Activated T-helper 2 cell treated with anti-CD3 and anti-CD28 coated beads, Interferon-gamma antibody, Interleukin-2, Interleukin-4, amounts not matched to agents 10 μg/mL and 5 μg/mL and 100 μg/mL, durations not matched to agents 14 hours and 24 hours and 36 hours (primary cell): ENCODE data around the gene CD83. TPM values are rescaled to one million over a fixed set of nuclear protein-coding genes. Genes with fewer than 3 reads are reported as not detected.
"Not testable (repeated sequence)": the region's sequence is repeated elsewhere in the genome, so short reads cannot be mapped to it uniquely, and the experiment has no call there.

ENCODE experiments used
- DNase-seq: peaks from one replicate; pipeline ENCODE4 v3.0.0; 2021; ENCODE audit warnings: low spot score
- H3K27ac Mint-ChIP-seq: one replicate; pipeline ENCODE4 v1.8.0; 2021; ENCODE audit warnings: mixed read lengths
- H3K27me3 Mint-ChIP-seq: one replicate; pipeline ENCODE4 v1.8.0; 2021; ENCODE audit warnings: low read depth, mixed read lengths
- H3K36me3 Mint-ChIP-seq: one replicate; pipeline ENCODE4 v1.8.0; 2021; ENCODE audit warnings: low read depth, mixed read lengths
- H3K4me1 Mint-ChIP-seq: one replicate; pipeline ENCODE4 v1.8.0; 2021; ENCODE audit warnings: low read depth, mixed read lengths
- H3K4me3 Mint-ChIP-seq: one replicate; pipeline ENCODE4 v1.8.0; 2021; ENCODE audit warnings: low read depth, mild to moderate bottlenecking, moderate library complexity, mixed read lengths
- H3K9me3 Mint-ChIP-seq: one replicate; pipeline ENCODE4 v1.8.0; 2021; ENCODE audit warnings: mixed read lengths
- intact Hi-C: fragments of 100-400 bp; cut with micrococcal nuclease; formaldehyde crosslinking; loops from one replicate; pipeline ENCODE4 v1.15.1; 2023
- total RNA-seq: library from RNA; stranded (reverse); gene quantifications from 2 replicates; pipeline ENCODE4 v1.2.3, GENCODE V29; 2022

Gene CD83
- total RNA-seq, 1 donor from 2014 or later, result 145 TPM

GRCh38 chr6:14147891-14148290 lies 30.3 kb downstream of the CD83 start:
- no peaks in the 10 kb centered on the region for H3K36me3 Mint-ChIP-seq
- intact Hi-C loops, result no loop called here
- H3K27me3 Mint-ChIP-seq, result no peaks in the 10 kb centered on the region
- H3K4me1 Mint-ChIP-seq, result peaks cover 13% of the 10 kb centered on the region
- H3K27ac Mint-ChIP-seq, result no peak overlapping the region
- no peak overlapping the region for H3K4me3 Mint-ChIP-seq
- DNase-seq, result no peak
- no peaks in the 10 kb centered on the region for H3K9me3 Mint-ChIP-seq

- Mint-ChIP-seq H3K27me3 (peaks cover 3% of the 10 kb centered on the region), H3K4me1 (peaks cover 8% of the 10 kb centered on the region), H3K4me3 (no peak overlapping the region), H3K27ac (no peak overlapping the region), H3K36me3 (no peaks in the 10 kb centered on the region), H3K9me3 (no peaks in the 10 kb centered on the region)
- intact Hi-C loops, result no loop called here
- no peak for DNase-seq
These were observed 30.9 kb downstream of the CD83 start for GRCh38 chr6:14148471-14148870.

DNA sequence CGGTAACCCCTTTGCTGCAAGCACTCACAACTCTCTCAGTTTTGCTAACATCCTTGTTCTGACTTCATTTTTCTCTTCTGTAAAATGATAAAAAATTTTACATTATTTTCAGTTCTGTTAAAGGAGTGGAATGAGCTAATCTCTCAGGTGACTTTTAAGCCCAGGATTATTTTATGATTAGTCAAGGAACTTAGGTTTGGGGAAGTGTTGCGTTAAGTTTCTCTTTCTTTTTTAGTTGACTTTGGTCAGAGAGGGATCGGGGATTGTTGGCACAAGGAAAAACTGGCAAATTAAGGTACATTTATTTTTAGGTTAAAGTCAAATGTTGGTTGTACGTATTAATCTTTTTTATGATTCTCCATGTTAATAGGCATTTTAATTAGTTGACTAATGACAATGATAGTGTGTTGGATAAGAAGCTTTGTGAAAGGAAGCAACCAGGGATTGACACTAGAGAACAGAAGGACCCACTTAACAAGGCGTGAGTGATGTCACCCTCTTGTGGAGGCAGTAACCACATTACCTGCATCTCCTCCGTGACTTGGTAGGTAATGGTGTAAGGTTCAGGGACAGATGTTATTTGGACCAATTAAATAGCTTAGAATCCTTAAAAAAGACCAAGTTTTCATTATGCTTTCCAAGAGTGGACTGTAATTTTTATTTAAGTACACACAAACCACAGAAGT lies 31.6 kb downstream of the CD83 start:
- intact Hi-C loops, result no loop called here
- Mint-ChIP-seq H3K9me3 (no peaks in the 10 kb centered on the region), H3K27ac (no peak overlapping the region), H3K4me3 (no peak overlapping the region), H3K4me1 (peaks cover 8% of the 10 kb centered on the region), H3K27me3 (peaks cover 8% of the 10 kb centered on the region), H3K36me3 (no peaks in the 10 kb centered on the region)
- no peak for DNase-seq

DNA sequence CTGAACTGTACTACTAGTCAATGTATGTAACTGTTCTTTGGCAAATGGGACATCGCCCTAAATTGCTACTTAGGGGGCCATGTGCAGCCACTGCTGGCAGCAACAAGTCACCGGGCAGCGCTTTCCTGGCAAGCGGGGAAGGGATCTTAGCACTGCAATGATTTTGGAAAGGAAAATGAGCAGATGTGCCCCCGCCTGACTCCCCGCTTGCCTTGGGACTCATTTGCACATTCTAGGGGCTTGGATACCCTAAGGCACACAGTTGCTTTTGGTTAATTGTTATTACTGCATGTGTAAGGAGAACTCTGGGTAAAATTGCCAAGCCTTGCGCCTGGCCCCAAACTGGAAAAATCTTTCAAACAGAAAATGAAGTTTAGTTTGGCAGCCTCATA lies 32.2 kb downstream of the CD83 start:
- intact Hi-C loops, result no loop called here
- peaks cover 4% of the 10 kb centered on the region for H3K4me1 Mint-ChIP-seq
- no peak overlapping the region for H3K4me3 Mint-ChIP-seq

DNA sequence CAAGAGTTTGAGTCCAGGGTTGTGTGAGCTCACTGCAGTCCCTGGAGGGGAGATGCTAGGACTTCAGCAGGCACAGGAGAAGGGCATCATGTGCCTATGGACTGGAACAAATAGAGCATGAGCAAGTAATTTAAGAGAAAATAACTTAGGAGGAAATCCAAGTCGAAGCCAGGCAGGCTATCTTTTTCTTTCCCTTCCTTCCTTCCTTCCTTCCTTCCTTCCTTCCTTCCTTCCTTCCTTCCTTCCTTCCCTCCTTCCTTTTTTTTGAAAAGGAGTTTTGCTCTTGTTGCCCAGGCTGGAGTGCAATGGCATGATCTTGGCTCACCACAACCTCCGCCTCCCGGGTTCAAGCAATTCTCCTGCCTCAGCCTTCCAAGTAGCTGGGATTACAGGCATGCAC lies 33.7 kb downstream of the CD83 start:
- H3K27ac Mint-ChIP-seq, H3K4me3 Mint-ChIP-seq, H3K9me3 Mint-ChIP-seq, H3K4me1 Mint-ChIP-seq, intact Hi-C loops, H3K36me3 Mint-ChIP-seq, DNase-seq: not testable (repeated sequence)
- peaks cover 16% of the 10 kb centered on the region for H3K27me3 Mint-ChIP-seq

More for the DNA sequence above, 32.2 kb downstream of the CD83 start:
- Mint-ChIP-seq H3K27me3 (peaks cover 8% of the 10 kb centered on the region), H3K36me3 (no peaks in the 10 kb centered on the region), H3K9me3 (no peaks in the 10 kb centered on the region), H3K27ac (no peak overlapping the region)
- DNase-seq, result no peak

DNA sequence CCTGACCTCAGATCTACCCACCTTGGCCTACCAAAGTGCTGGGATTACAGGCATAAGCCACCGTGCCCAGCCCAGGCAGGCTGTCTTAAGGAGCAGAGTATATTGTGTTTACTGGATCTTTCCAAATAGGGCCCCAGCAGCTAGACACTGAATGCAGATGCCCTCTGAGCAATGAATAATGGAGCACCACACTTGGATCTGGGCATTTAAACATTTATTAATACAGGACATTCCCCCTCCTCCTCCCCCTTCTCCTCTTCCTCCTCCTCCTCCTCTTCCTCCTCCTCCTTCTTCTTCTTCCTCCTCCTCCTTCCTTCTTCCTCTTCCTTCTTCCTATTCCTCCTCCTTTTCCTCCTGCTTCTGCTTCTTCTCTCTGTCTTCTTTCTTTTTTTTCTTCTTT lies 34.2 kb downstream of the CD83 start:
- no peaks in the 10 kb centered on the region for H3K9me3 Mint-ChIP-seq
- peaks cover 16% of the 10 kb centered on the region for H3K27me3 Mint-ChIP-seq
- H3K36me3 Mint-ChIP-seq, result no peaks in the 10 kb centered on the region
- H3K27ac Mint-ChIP-seq, result no peak overlapping the region
- intact Hi-C loops, result no loop called here
- no peaks in the 10 kb centered on the region for H3K4me1 Mint-ChIP-seq
- DNase-seq, result no peak
- no peak overlapping the region for H3K4me3 Mint-ChIP-seq

DNA sequence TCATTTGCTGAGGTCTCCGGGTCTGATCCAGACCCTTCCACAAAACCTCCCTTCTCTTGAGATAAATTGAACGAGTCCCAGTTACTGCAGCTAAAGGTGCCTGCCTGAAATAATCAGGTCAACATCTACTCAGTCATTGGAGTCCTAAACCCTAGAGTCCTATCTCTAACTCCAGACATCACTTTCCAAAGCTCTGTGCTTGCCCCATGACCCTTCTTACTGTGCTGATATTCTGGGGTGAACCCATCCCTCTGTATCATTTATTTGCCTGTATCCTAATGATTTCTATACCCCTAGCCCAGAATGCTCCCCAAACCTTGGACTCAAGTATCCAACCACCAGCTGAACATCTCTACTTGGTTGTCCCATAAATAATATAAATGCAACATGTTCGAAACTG lies 35.7 kb downstream of the CD83 start:
- no peaks in the 10 kb centered on the region for H3K4me1 Mint-ChIP-seq
- H3K27me3 Mint-ChIP-seq, result peaks cover 18% of the 10 kb centered on the region
- no peaks in the 10 kb centered on the region for H3K36me3 Mint-ChIP-seq
- intact Hi-C loops, result no loop called here
- H3K4me3 Mint-ChIP-seq, result no peak overlapping the region
- DNase-seq, result no peak
- H3K27ac Mint-ChIP-seq, result no peak overlapping the region
- H3K9me3 Mint-ChIP-seq, result no peaks in the 10 kb centered on the region

DNA sequence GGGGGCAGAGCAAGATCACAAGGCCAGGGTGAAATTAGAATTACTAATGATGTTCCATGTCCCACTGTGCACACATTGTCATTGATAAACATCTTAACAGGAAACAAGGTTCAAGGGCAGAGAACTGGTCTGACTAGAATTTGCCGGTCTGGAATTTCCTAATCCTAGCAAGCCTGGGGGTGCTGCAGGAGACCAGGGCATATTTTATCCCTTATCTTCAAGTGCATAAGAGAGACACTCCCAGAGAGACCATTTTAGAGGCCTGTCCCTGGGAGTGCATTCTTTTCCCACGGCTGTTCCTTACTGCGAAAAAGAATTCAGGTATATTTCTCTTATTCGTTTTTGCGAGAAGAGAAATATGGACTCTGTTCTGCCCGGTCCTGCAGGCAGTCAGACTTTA lies 41.5 kb downstream of the CD83 start:
- Mint-ChIP-seq H3K27me3 (peaks cover 10% of the 10 kb centered on the region), H3K4me1 (no peaks in the 10 kb centered on the region), H3K36me3 (no peaks in the 10 kb centered on the region), H3K27ac (no peak overlapping the region), H3K4me3 (no peak overlapping the region), H3K9me3 (peaks cover 6% of the 10 kb centered on the region)
- intact Hi-C loops, result no loop called here
- no peak for DNase-seq

DNA sequence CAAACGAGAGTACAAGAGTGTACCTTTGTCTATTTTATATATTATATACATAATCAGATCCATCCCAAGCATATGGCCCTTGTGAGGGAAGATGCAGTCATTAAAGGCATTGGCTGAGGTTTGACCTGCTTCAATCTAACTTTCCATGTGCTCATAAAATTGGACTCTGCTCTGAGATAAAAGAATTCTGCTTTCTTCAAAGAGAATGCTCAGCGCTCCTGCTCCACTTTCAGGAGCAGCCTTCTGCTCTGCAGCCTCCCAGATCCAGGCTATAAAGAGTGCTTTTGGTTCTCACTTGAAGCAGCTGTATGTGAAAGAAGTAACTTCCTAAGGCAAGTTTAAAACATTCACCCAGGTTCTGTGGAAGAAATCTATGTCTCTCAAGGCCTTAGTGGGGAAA lies 45.3 kb downstream of the CD83 start:
- intact Hi-C loops, result no loop called here
- Mint-ChIP-seq H3K9me3 (peaks cover 9% of the 10 kb centered on the region), H3K36me3 (no peaks in the 10 kb centered on the region), H3K27me3 (no peaks in the 10 kb centered on the region), H3K4me3 (no peak overlapping the region), H3K4me1 (peaks cover 2% of the 10 kb centered on the region), H3K27ac (no peak overlapping the region)
- DNase-seq, result no peak

GRCh38 chr6:14165091-14165490 lies 47.5 kb downstream of the CD83 start:
- DNase-seq, result no peak
- peaks cover 11% of the 10 kb centered on the region for H3K36me3 Mint-ChIP-seq
- H3K4me3 Mint-ChIP-seq, result no peak overlapping the region
- no peak overlapping the region for H3K27ac Mint-ChIP-seq
- intact Hi-C loops, result no loop called here
- peaks cover 26% of the 10 kb centered on the region for H3K9me3 Mint-ChIP-seq
- peaks cover 2% of the 10 kb centered on the region for H3K4me1 Mint-ChIP-seq
- no peaks in the 10 kb centered on the region for H3K27me3 Mint-ChIP-seq

- Mint-ChIP-seq H3K4me3 (no peak overlapping the region), H3K4me1 (peaks cover 2% of the 10 kb centered on the region), H3K9me3 (peaks cover 42% of the 10 kb centered on the region), H3K36me3 (peaks cover 11% of the 10 kb centered on the region), H3K27me3 (no peaks in the 10 kb centered on the region), H3K27ac (no peak overlapping the region)
- intact Hi-C loops, result no loop called here
- no peak for DNase-seq
These were observed 49.3 kb downstream of the CD83 start for GRCh38 chr6:14166839-14167238.

GRCh38 chr6:14170128-14170527 lies 52.6 kb downstream of the CD83 start:
- H3K27ac Mint-ChIP-seq, result no peak overlapping the region
- H3K36me3 Mint-ChIP-seq, result peaks cover 11% of the 10 kb centered on the region
- peaks cover 4% of the 10 kb centered on the region for H3K4me1 Mint-ChIP-seq
- intact Hi-C loops, result no loop called here
- H3K4me3 Mint-ChIP-seq, result no peak overlapping the region
- no peak for DNase-seq
- H3K27me3 Mint-ChIP-seq, result no peaks in the 10 kb centered on the region
- H3K9me3 Mint-ChIP-seq, result peaks cover 50% of the 10 kb centered on the region

- no peak overlapping the region for H3K27ac Mint-ChIP-seq
- H3K36me3 Mint-ChIP-seq, result peaks cover 11% of the 10 kb centered on the region
- DNase-seq, result no peak
- H3K4me1 Mint-ChIP-seq, result peaks cover 3% of the 10 kb centered on the region
- H3K27me3 Mint-ChIP-seq, result no peaks in the 10 kb centered on the region
- peaks cover 49% of the 10 kb centered on the region for H3K9me3 Mint-ChIP-seq
- intact Hi-C loops, result no loop called here
- H3K4me3 Mint-ChIP-seq, result no peak overlapping the region
These were observed 55.0 kb downstream of the CD83 start for GRCh38 chr6:14172562-14172961.

DNA sequence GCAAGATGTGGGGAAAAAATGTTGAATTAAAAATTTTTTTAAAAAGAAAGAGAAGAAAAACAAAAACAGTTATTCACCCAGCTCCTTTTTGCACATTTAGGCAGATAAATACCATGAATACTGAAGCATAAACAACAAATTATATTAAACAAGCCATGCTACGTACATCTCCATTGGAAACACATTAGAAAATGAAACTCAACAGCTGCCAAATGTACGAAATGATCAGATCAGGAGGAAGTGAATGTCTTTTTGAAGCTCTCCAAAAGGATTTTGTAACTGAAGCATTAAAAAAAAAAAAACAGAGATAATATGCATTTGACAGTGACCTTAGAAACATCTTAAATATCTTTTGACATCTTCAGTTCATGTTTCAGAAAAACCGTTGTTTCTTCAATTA lies 56.7 kb downstream of the CD83 start:
- Mint-ChIP-seq H3K36me3 (peaks cover 3% of the 10 kb centered on the region), H3K27me3 (no peaks in the 10 kb centered on the region), H3K9me3 (peaks cover 33% of the 10 kb centered on the region)

More for the DNA sequence above, 56.7 kb downstream of the CD83 start:
- DNase-seq, result no peak
- H3K27ac Mint-ChIP-seq, result no peak overlapping the region
- no peak overlapping the region for H3K4me3 Mint-ChIP-seq
- peaks cover 3% of the 10 kb centered on the region for H3K4me1 Mint-ChIP-seq
- intact Hi-C loops, result no loop called here
